D721Med (cell line): ENCODE measurements around the gene GAA.

ENCODE experiments used
- DNase-seq: peaks from one replicate; pipeline ENCODE4 v3.0.0; 2011; ENCODE audit warnings: low spot score; ENCODE audit not compliant: insufficient read length
- FAIRE-seq: peaks from 2 replicates; lab custom pipeline; 2011; peaks lifted over from hg19 to GRCh38; lab: Jason Lieb, UNC
- CTCF ChIP-seq: IDR thresholded peaks from 2 replicates; pipeline ENCODE4 v1.5.1; 2012; ENCODE audit warnings: mild to moderate bottlenecking, control low read depth; ENCODE audit not compliant: insufficient read depth; ENCODE audit errors: missing control alignments

The GAA gene

GRCh38 chr17:80104321-80104955, 3.1 kb downstream of the GAA start:
- TF ChIP-seq CTCF: no peak
- DNase-seq (no peak), FAIRE-seq (no peak)

GRCh38 chr17:80104956-80105375, 3.6 kb downstream of the GAA start:
- no peak for TF ChIP-seq CTCF
- no peak for FAIRE-seq
- no peak for DNase-seq

GRCh38 chr17:80105762-80106161, 4.4 kb downstream of the GAA start:
- DNase-seq: no peak
- no peak for FAIRE-seq
- no peak for TF ChIP-seq CTCF

- no peak for DNase-seq
- FAIRE-seq: no peak
- no peak for TF ChIP-seq CTCF
Measured at GRCh38 chr17:80106176-80106575, 4.8 kb downstream of the GAA start.

- no peak for TF ChIP-seq CTCF
- FAIRE-seq: no peak
- DNase-seq: no peak
Measured at GRCh38 chr17:80106751-80107150, 5.4 kb downstream of the GAA start.

GRCh38 chr17:80107231-80108021, 6.0 kb downstream of the GAA start:
- FAIRE-seq (no peak), DNase-seq (no peak)
- no peak for TF ChIP-seq CTCF
